SK-N-SH treated with all-trans-retinoic acid at 6 μM for 48 hours (cell line): ENCODE data around the gene TMA7.

Experiments
- RARB ChIP-seq: fragments of 250-450 bp; sonication (Bioruptor Pico); IDR thresholded peaks from 2 replicates; pipeline ENCODE4 v1.8.0; 2021; ENCODE audit warnings: mild to moderate bottlenecking, moderate library complexity
- TCF4 ChIP-seq: fragments of 250-450 bp; sonication (Bioruptor Pico); IDR thresholded peaks from 2 replicates; pipeline ENCODE4 v1.8.0; 2021; ENCODE audit warnings: mild to moderate bottlenecking, moderate library complexity, borderline replicate concordance

DNA sequence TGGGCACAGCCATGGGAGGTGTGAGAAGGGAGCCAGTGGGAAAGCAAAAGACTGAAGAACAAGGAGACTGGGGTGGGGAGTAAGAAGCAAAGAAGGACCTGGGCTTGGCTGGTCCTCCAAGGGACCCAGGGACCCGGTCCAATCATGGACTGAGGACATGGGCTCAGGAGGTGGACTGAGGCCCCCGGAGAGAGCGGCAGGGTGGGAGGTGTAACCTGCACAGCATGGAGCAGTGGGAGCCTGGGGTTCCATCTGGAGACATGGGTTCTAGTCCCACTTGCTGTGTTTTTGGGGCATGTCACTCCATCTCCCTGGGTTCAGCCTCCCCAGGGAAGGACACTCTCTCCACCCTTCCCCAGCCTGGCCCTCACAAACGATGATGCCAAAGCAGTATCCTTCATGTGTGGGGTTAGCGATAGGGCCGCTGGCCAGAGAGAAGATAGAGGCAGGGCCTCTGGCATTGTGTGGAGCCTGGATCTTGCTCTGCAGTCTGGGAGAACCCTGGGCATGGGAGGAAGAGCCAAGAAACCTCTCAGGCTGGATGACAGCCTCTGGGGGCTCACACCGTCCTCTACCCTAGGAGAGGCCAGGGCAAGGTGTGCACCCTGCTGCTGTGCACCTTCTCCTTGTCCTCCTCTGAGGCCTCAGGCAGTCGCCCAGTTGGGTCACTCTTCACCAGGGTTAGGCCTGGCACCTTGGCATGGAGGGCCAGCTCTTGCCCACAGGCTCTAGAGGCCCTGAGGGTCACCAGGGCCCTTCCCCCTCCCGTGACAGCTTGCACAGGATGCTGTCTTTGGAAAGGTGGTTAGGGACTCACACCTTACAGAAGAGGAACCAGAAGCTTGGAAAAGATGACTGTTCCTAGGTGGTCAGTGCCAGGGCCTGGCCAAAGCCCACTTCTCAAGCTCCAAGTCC lies 42.0 kb upstream of the TMA7 start:
- TF ChIP-seq TCF4 (CRISPR knock-in tag) = no peak
- no peak for TF ChIP-seq RARB (CRISPR knock-in tag)
